HG02642 (cell line): ENCODE measurements around the gene RUNX1.
"Not testable (repeated sequence)": the region's sequence is repeated elsewhere in the genome, so short reads cannot be mapped to it uniquely, and the experiment has no call there.

Source experiments
- ATAC-seq: cut with Tn5 transposase; IDR thresholded peaks from one replicate; pipeline ENCODE4 v1.9.1; 2021; ENCODE audit warnings: mild to moderate bottlenecking; ENCODE audit not compliant: unreplicated experiment, poor library complexity

RUNX1 gene

GRCh38 chr21:34804584-34804983, 244.5 kb downstream of the RUNX1 start:
- ATAC-seq = not testable (repeated sequence)

GRCh38 chr21:34803782-34804370, 245.2 kb downstream of the RUNX1 start:
- no peak for ATAC-seq

- ATAC-seq = no peak
Observed at GRCh38 chr21:34802180-34802899, 246.8 kb downstream of the RUNX1 start.

- ATAC-seq = no peak
Observed at GRCh38 chr21:34801519-34802132, 247.5 kb downstream of the RUNX1 start.

GRCh38 chr21:34800797-34801518, 248.1 kb downstream of the RUNX1 start:
- ATAC-seq = no peak

DNA sequence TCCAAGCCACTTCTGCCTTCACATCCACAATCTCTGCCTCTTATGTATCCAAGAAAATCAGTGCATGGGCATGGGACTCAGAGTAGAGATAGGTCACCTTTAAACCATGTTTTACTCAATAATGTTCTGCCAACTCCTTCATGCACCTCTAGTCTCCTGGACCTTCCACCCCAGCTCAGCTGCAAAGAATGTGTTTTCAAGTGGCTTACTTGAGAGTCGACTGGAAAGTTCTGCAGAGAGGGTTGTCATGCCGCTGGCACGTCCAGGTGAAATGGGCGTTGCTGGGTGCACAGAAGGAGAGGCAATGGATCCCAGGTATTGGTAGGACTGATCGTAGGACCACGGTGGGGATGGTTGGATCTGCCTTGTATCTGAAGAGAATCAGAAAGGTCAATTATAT, 250.0 kb downstream of the RUNX1 start:
- no peak for ATAC-seq

GRCh38 chr21:34797921-34798535, 251.1 kb downstream of the RUNX1 start:
- no peak for ATAC-seq

DNA sequence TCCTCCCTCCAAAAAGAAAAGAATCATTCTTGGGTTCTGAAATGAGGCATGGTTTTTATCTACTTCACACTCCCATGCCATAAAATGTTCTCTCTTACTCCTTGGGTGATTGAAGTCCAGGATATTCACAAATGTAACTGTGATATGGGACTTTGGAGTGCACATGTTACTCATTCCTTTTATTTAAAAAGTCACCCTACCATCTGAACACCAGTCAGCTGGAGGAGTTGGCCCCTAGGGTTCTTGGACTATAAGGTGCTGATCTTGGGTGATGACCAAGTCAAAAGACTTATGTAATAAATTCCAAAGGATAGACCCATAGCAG, 251.9 kb downstream of the RUNX1 start:
- no peak for ATAC-seq

- ATAC-seq = no peak
Observed at GRCh38 chr21:34796518-34797200, 252.4 kb downstream of the RUNX1 start.

DNA sequence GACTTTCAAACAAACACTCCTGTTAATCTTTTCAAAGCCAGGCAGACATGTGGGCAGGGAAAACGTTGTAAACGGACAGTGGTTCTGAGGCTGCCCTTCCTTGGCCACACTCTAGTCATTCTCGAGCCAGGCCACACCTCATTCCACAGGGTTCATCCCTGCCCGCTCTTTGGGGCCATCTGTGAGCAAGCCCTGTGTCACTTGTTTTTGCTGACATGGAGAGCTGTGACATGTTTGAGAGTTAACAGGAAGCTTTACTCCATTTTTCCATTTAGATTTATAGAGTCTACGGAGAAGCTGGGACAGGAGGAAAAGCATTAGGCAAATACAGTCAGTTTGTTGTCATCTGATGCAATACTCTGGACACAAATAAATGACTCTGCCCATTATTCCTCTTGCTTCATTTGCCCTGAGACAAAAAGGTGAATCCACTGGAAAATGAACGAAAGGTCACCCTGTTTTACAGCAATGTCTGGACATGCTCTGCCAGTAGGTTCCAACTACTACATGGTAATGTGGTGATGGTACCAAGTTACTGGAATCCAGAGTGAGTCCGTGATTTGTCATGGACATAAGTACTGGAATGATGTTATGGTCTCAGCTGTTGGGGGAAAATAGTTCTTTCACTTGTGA, 253.4 kb downstream of the RUNX1 start:
- no peak for ATAC-seq

GRCh38 chr21:34795175-34795547, 253.9 kb downstream of the RUNX1 start:
- no peak for ATAC-seq

- ATAC-seq = no peak
Observed at GRCh38 chr21:34794686-34795085, 254.4 kb downstream of the RUNX1 start.

DNA sequence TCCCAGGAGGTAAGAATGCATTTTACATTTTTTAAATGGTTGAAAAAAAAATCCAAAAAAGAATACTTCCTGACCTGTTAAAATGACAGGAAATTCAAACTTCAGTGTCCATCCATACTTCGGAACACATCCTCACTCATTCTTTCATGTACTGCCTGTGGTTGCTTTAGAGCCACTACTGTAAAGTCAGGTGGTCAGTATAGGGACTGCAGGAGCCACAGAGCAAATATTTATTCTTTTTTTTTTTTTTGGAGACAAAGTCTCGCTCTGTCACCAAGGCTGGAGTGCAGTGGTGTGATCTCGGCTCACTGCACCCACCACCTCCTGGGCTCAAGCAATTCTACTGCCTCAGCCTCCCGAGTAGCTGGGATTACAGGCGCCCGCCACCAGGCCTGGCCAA, 255.6 kb downstream of the RUNX1 start:
- no peak for ATAC-seq

DNA sequence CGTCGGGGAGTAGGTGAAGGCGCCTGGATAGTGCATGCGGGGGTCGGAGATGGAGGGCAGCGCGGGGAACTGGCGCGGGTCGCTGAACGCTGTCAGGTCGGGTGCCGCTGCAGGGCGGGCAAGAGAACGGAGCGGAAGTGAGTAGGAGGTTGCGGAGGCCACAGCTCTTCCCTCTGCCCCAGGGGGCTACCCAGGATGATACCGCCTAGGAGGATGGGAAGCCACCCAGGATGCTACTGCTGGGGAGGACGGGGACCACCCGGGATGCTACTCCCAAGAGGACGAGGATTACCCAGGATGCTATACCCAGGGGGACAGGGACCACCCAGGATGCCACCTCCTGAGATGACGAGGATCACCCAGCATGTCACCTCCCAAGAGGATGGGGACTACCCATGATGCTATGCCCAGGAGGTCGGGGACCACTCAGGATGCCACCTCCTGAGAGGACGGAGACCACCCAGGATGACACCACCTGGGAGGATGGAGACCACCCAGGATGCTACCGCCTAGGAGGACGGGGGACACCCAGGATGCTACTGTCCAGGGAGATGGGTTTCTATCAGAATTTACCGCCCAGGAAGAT, 256.5 kb downstream of the RUNX1 start:
- no peak for ATAC-seq

GRCh38 chr21:34791776-34792503, 257.2 kb downstream of the RUNX1 start:
- no peak for ATAC-seq

- no peak for ATAC-seq
Observed at GRCh38 chr21:34790834-34791233, 258.3 kb downstream of the RUNX1 start.

DNA sequence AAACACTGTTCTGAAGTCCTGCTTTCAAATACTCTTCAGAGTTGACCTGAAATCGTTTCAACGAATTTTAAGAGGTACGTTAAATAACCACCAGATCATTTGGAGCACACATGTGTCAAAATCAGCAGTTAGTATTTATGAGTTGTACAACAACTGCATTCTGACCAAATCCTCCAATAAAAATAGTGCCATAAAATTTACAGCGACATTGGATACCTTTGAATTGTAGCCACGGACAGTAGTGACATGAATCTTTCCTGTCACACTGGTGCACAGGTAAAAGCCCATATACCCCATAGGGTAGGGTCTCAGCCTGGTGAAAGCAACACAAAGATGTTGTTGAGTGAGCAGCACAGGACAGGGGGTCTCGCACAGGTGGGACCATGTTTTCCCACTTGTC, 258.8 kb downstream of the RUNX1 start:
- ATAC-seq = no peak

DNA sequence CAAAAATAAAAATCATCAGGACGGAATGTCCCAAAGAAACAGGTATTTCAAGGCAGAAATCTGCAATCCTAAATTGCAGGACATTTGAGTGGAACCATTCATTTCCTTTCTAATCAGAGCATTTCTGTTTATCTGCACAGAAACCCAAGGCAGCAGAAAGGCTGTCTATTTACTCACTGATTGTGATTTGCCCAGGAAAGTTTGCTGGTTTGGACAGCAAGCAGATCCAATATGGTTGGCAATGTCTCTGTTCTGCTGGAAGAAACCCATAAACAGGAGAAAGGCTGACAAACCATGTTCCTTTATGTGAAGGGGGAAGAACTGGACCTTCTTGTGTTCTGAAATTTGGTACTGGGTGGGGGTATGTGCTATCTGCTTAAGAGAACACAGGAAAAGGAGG, 260.2 kb downstream of the RUNX1 start:
- no peak for ATAC-seq

GRCh38 chr21:34783815-34784214, 265.3 kb downstream of the RUNX1 start:
- no peak for ATAC-seq
